Nephron progenitor cell (in vitro differentiated cells): Measurements from ENCODE around the gene PCDH10.

ENCODE experiments used
- DNase-seq: peaks from one replicate; pipeline ENCODE4 v3.0.0; 2021
- H3K27ac Mint-ChIP-seq: 2 replicates; pipeline ENCODE4 v1.8.0; 2021; ENCODE audit warnings: mild to moderate bottlenecking, moderate library complexity, mixed read lengths
- H3K27me3 Mint-ChIP-seq: 2 replicates; pipeline ENCODE4 v1.8.0; 2021; ENCODE audit warnings: mild to moderate bottlenecking, low read depth, mixed read lengths; ENCODE audit not compliant: poor library complexity
- H3K36me3 Mint-ChIP-seq: 2 replicates; pipeline ENCODE4 v1.8.0; 2021; ENCODE audit warnings: low read depth, mixed read lengths
- H3K4me1 Mint-ChIP-seq: 2 replicates; pipeline ENCODE4 v1.8.0; 2021; ENCODE audit warnings: mixed read lengths
- H3K4me3 Mint-ChIP-seq: 2 replicates; pipeline ENCODE4 v1.8.0; 2021; ENCODE audit warnings: mild to moderate bottlenecking, moderate library complexity, mixed read lengths
- H3K9me3 Mint-ChIP-seq: 2 replicates; pipeline ENCODE4 v1.8.0; 2021; ENCODE audit warnings: mild to moderate bottlenecking, moderate library complexity, mixed read lengths
- CTCF ChIP-seq: fragments of 200-600 bp; sonication (generic); IDR thresholded peaks from 2 replicates; pipeline ENCODE4 v1.5.0; 2021; ENCODE audit warnings: antibody characterized with exemption

PCDH10 gene

DNA sequence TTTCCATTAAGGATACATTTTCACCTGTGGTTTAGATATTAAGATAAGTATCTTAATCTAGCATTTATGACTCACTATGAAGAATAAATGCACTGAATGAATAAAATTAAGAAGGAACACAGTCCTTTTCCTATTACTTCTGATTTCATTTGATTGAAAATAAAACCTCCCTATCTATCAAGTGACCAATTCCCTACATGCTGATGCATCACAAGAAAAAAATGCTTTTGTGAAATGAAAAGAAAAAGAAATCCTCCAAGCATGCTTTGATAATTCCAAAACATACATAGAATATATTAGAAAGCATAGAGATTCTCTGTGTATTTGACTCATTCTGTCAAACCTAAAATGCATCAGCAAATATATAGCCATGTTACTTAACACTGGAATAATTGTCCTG, 37.1 kb downstream of the PCDH10 start:
- H3K27me3 Mint-ChIP-seq: no peaks in the 10 kb centered on the region
- H3K4me1 Mint-ChIP-seq: peaks cover 8% of the 10 kb centered on the region
- no peak for TF ChIP-seq CTCF
- no peak overlapping the region for H3K27ac Mint-ChIP-seq
- no peaks in the 10 kb centered on the region for H3K36me3 Mint-ChIP-seq
- no peak overlapping the region for H3K4me3 Mint-ChIP-seq
- no peak for DNase-seq
- H3K9me3 Mint-ChIP-seq: no peaks in the 10 kb centered on the region

DNA sequence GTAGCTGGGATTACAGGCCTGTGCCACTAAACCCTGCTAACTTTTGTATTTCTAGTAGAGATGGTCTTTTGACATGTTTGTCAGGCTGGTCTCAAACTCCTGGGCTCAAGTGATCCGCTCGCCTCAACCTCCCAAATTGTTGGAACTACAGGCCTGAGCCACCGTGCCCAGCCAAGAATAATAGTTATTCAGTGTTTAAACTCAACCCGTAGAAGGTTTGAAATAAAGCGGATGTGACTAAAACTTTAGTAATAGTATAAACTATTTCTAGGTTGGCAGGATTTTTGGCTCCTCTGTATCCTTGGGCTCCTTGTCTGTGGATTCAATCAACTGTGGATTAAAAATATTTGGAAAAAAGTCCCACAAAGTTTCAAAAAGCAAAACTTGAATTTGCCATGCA, 37.8 kb downstream of the PCDH10 start:
- H3K27me3 Mint-ChIP-seq: no peaks in the 10 kb centered on the region
- peaks cover 8% of the 10 kb centered on the region for H3K4me1 Mint-ChIP-seq
- no peak for TF ChIP-seq CTCF
- H3K27ac Mint-ChIP-seq: no peak overlapping the region
- H3K9me3 Mint-ChIP-seq: no peaks in the 10 kb centered on the region
- no peak overlapping the region for H3K4me3 Mint-ChIP-seq
- DNase-seq: no peak
- no peaks in the 10 kb centered on the region for H3K36me3 Mint-ChIP-seq

DNA sequence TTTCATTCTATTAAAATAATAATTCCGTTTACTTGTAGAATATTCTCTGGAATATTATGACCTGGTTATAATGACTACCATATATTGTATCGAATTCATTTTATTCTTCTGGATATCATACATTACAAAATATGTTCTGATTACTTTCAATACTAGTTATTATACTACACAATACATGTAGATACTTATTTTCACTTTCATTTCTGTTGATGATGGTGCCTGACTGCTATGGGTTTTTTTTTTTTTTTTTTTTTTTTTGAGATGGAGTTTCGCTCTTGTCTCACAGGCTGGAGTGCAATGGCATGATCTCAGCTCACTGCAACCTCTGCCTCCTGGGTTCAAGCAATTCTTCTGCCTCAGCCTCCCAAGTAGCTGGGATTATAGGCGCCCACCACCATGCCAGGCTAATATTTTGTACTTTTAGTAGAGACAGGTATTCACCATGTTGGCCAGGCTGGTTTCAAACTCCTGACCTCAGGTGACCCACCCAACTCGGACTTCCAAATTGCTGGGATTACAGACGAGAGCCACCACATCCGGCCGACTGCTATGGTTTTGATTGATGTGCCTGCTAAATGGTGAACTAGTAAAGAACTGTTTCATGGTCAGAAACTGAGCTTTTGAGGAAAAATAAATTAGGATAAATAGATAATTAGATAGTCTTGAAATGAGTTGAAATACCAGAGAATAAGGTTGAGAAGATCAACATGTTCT, 39.5 kb downstream of the PCDH10 start:
- no peak for DNase-seq
- Mint-ChIP-seq H3K27me3 (no peaks in the 10 kb centered on the region), H3K9me3 (no peaks in the 10 kb centered on the region), H3K4me1 (peaks cover 8% of the 10 kb centered on the region), H3K4me3 (no peak overlapping the region), H3K27ac (no peak overlapping the region), H3K36me3 (no peaks in the 10 kb centered on the region)
- no peak for TF ChIP-seq CTCF

GRCh38 chr4:133189147-133189517, 40.0 kb downstream of the PCDH10 start:
- Mint-ChIP-seq H3K4me3 (no peak overlapping the region), H3K27ac (no peak overlapping the region), H3K9me3 (no peaks in the 10 kb centered on the region), H3K4me1 (peaks cover 8% of the 10 kb centered on the region), H3K36me3 (no peaks in the 10 kb centered on the region), H3K27me3 (no peaks in the 10 kb centered on the region)
- DNase-seq: no peak
- TF ChIP-seq CTCF: no peak

DNA sequence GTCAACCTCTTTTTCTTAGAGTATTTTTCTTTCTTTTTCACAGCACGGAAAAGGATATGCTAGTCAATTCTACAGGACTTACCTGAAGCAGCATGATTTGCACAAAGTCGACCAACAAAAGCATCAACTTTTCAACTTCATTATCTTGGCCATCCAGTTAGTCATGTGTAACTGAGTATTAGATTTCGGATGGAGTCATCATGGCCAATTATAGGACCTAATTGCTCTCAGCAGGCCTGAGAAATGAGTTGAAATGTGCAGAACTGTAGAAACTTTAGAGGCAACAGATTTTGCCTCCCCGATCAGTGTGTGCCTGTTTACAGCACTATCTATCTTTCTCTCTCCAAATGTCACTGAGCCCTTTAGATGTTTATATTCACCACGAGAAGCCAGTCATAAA, 41.0 kb downstream of the PCDH10 start:
- H3K27me3 Mint-ChIP-seq: no peaks in the 10 kb centered on the region
- peaks cover 4% of the 10 kb centered on the region for H3K9me3 Mint-ChIP-seq
- H3K4me1 Mint-ChIP-seq: peaks cover 8% of the 10 kb centered on the region
- no peaks in the 10 kb centered on the region for H3K36me3 Mint-ChIP-seq
- no peak for DNase-seq
- H3K27ac Mint-ChIP-seq: no peak overlapping the region
- no peak for TF ChIP-seq CTCF
- no peak overlapping the region for H3K4me3 Mint-ChIP-seq

DNA sequence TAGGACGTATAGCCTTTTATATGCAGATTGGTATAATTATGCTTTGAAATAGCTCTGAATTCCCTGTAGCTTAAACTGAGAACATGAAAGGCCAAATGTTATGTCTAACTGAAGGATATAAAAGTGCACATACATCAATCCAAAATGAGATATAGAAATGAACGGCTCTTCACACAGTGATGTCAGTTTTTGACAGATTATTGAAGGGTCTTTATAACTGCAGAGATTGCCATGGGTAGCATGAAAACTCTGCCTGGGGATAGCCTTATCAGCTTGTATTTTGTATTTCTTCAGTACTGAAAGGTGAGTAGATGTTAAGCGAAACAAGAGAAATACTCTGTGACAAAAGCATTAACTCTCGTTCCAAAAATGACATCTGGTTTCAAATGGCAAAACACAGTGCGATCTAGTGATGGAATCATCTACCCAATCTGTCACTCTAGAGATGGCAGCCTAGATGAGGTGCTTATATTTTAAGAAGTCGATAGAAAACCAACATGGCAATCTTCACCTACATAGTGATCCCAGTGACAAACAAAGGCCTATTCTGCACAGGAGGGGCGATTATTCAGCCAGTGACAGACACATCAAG, 59.7 kb downstream of the PCDH10 start:
- peaks cover 20% of the 10 kb centered on the region for H3K9me3 Mint-ChIP-seq
- no peak for DNase-seq
- TF ChIP-seq CTCF: no peak
- H3K4me1 Mint-ChIP-seq: no peaks in the 10 kb centered on the region
- no peaks in the 10 kb centered on the region for H3K36me3 Mint-ChIP-seq
- peaks cover 8% of the 10 kb centered on the region for H3K27me3 Mint-ChIP-seq
- H3K4me3 Mint-ChIP-seq: no peak overlapping the region
- no peak overlapping the region for H3K27ac Mint-ChIP-seq
